GM18508 (cell line): ENCODE results near the gene QSOX2.

Source experiments
- ATAC-seq: cut with Tn5 transposase; IDR thresholded peaks from one replicate; pipeline ENCODE4 v1.9.1; 2021; ENCODE audit warnings: moderate number of reproducible peaks; ENCODE audit not compliant: insufficient read depth, unreplicated experiment

QSOX2 gene

DNA sequence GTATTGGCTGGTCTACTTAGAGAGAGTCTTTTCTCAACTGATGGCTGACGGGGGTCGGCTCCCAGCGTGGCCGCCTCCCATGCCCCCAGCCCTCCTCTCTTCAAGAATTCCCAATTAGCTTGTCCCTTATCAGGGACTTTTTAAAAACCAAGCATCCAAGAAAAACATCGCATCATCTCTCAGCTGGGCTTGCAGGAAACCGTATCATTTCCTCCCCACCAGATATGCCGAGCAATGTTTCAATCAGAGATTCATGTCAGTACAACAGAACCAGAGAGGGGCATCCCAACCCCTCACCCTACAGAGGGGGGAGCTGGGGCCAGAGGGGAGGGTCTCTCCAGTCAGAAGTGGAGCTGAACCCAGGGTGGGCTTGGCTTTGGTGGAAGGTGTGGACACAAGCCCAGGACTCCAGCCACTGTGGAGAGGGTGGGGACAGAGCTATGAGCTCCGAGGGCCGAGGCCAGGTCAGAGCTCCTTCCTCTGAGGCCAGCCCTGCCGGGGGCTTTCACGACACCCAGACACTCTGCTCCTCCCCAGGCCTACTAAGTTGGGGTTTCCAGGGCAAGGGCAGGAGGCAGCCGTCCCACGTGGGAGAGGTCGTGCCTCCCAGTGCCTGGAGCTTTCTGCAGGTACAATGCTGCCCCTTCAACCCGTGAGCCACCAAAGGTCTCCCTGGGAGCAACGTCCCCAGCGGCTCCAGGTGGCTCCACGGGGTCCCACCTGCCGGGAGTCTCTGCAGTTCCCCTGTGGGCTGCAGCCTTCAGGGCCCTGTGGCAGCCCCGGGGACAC lies 87.9 kb downstream of the QSOX2 start:
- ATAC-seq: no peak
